ENCODE data around the gene MKS1. TPM values are rescaled to one million over a fixed set of nuclear protein-coding genes. Genes with fewer than 3 reads are reported as not detected.

The MKS1 gene
- polyA plus RNA-seq, 1 donor from 2014 or later = 32.9 TPM

- H3K4me2 ChIP-seq (ENCODE audit: low read length) = no peak overlapping the region
- no peak for TF ChIP-seq RAD21 (conservative IDR thresholded peaks at IDR 0.05)
- TF ChIP-seq POLR2AphosphoS5 (IDR thresholded peaks at IDR 0.05) = no peak
- no peak for TF ChIP-seq MXI1 (conservative IDR thresholded peaks at IDR 0.05; ENCODE audit: poor library complexity, severe bottlenecking)
- TF ChIP-seq CTCF (IDR thresholded peaks at IDR 0.05; ENCODE audit: poor library complexity, severe bottlenecking) = no peak
- TF ChIP-seq EZH2 (IDR thresholded peaks at IDR 0.05; ENCODE audit: borderline replicate concordance, insufficient read depth, low read length, poor library complexity, severe bottlenecking) = no peak
- TF ChIP-seq EP300 (conservative IDR thresholded peaks at IDR 0.05; ENCODE audit: poor library complexity, severe bottlenecking) = no peak
- no peak for TF ChIP-seq REST (IDR thresholded peaks at IDR 0.05; ENCODE audit: borderline replicate concordance)
- no peak for TF ChIP-seq SMC3 (conservative IDR thresholded peaks at IDR 0.05; ENCODE audit: poor library complexity)
- TF ChIP-seq TAF1 (IDR thresholded peaks at IDR 0.05; ENCODE audit: low read depth) = no peak
- H3K9me2 ChIP-seq (ENCODE audit: insufficient read depth, low read length) = no peaks in the 10 kb centered on the region
- H3K9ac ChIP-seq (ENCODE audit: low read length) = no peak overlapping the region
- no peaks in the 10 kb centered on the region for H4K20me1 ChIP-seq (ENCODE audit: insufficient read depth)
- no peaks in the 10 kb centered on the region for H3F3A ChIP-seq (ENCODE audit: insufficient read depth, low read length, poor library complexity, severe bottlenecking)
- H3K27me3 ChIP-seq (ENCODE audit: insufficient read depth, low read depth, low read length) = no peaks in the 10 kb centered on the region
- H3K36me3 ChIP-seq (ENCODE audit: insufficient read depth, low read length) = no peaks in the 10 kb centered on the region
- no peak overlapping the region for H2AFZ ChIP-seq (ENCODE audit: low read depth, low read length)
- no peaks in the 10 kb centered on the region for H3K9me3 ChIP-seq (ENCODE audit: low read length)
- no peak overlapping the region for H3K4me3 ChIP-seq (ENCODE audit: low read length)
- no peaks in the 10 kb centered on the region for H3K79me2 ChIP-seq (replicated peaks; ENCODE audit: insufficient read depth, low read length)
- no peak overlapping the region for H3K27ac ChIP-seq (ENCODE audit: low read length)
Observed at GRCh38 chr17:58267347-58268324, 48.6 kb upstream of the MKS1 start.

- no peak for TF ChIP-seq EP300 (conservative IDR thresholded peaks at IDR 0.05; ENCODE audit: poor library complexity, severe bottlenecking)
- no peak for TF ChIP-seq MXI1 (conservative IDR thresholded peaks at IDR 0.05; ENCODE audit: poor library complexity, severe bottlenecking)
- no peak for TF ChIP-seq CTCF (IDR thresholded peaks at IDR 0.05; ENCODE audit: poor library complexity, severe bottlenecking)
- no peak for TF ChIP-seq POLR2AphosphoS5 (IDR thresholded peaks at IDR 0.05)
- no peak for TF ChIP-seq SMC3 (conservative IDR thresholded peaks at IDR 0.05; ENCODE audit: poor library complexity)
- no peak for TF ChIP-seq TAF1 (IDR thresholded peaks at IDR 0.05; ENCODE audit: low read depth)
- no peak for TF ChIP-seq REST (IDR thresholded peaks at IDR 0.05; ENCODE audit: borderline replicate concordance)
- TF ChIP-seq RAD21 (conservative IDR thresholded peaks at IDR 0.05) = no peak
- TF ChIP-seq EZH2 (IDR thresholded peaks at IDR 0.05; ENCODE audit: borderline replicate concordance, insufficient read depth, low read length, poor library complexity, severe bottlenecking) = no peak
- no peaks in the 10 kb centered on the region for H3K79me2 ChIP-seq (replicated peaks; ENCODE audit: insufficient read depth, low read length)
Observed at GRCh38 chr17:58265902-58266875, 47.1 kb upstream of the MKS1 start.

More at GRCh38 chr17:58265902-58266875, 47.1 kb upstream of the MKS1 start:
- H3K4me3 ChIP-seq (ENCODE audit: low read length) = no peak overlapping the region
- H3K27ac ChIP-seq (ENCODE audit: low read length) = no peak overlapping the region
- no peaks in the 10 kb centered on the region for H3K9me3 ChIP-seq (ENCODE audit: low read length)
- no peaks in the 10 kb centered on the region for H3K27me3 ChIP-seq (ENCODE audit: insufficient read depth, low read depth, low read length)
- H3K36me3 ChIP-seq (ENCODE audit: insufficient read depth, low read length) = no peaks in the 10 kb centered on the region
- no peaks in the 10 kb centered on the region for H3K9me2 ChIP-seq (ENCODE audit: insufficient read depth, low read length)
- no peak overlapping the region for H3K9ac ChIP-seq (ENCODE audit: low read length)
- H3F3A ChIP-seq (ENCODE audit: insufficient read depth, low read length, poor library complexity, severe bottlenecking) = no peaks in the 10 kb centered on the region
- no peak overlapping the region for H2AFZ ChIP-seq (ENCODE audit: low read depth, low read length)
- no peaks in the 10 kb centered on the region for H4K20me1 ChIP-seq (ENCODE audit: insufficient read depth)
- H3K4me2 ChIP-seq (ENCODE audit: low read length) = no peak overlapping the region
